Skin of body (tissue), 2 donors: ENCODE results near the gene TMEM242. TPM values are rescaled to one million over a fixed set of nuclear protein-coding genes. Genes with fewer than 3 reads are reported as not detected.
A peak's percentile ranks its signal among the peaks of the same experiment; 100 is the strongest.

Source experiments
- DNase-seq: peaks from one replicate; lab custom pipeline; 2025; lab: John Stamatoyannopoulos, UW
- total RNA-seq: library from RNA; depleted of rRNA; stranded (reverse); fragments of >200 nt; gene quantifications from one replicate; pipeline ENCODE4 v1.2.3, GENCODE V29; 2014

TMEM242 gene
- total RNA-seq, 1 donor from 2014 or later: 8.1 TPM

- no peak for DNase-seq
Observed at GRCh38 chr6:157290797-157291196, 32.5 kb downstream of the TMEM242 start.

- DNase-seq: no peak
Observed at GRCh38 chr6:157289764-157290163, 33.6 kb downstream of the TMEM242 start.

- DNase-seq: no peak
Observed at GRCh38 chr6:157288575-157288974, 34.7 kb downstream of the TMEM242 start.

- no peak for DNase-seq
Observed at GRCh38 chr6:157287923-157288322, 35.4 kb downstream of the TMEM242 start.

- DNase-seq: no peak
Observed at GRCh38 chr6:157287247-157287850, 36.0 kb downstream of the TMEM242 start.

- DNase-seq: no peak
Observed at GRCh38 chr6:157285422-157285779, 37.9 kb downstream of the TMEM242 start.

- no peak for DNase-seq
Observed at GRCh38 chr6:157284738-157285421, 38.4 kb downstream of the TMEM242 start.

GRCh38 chr6:157283900-157284737 is 39.2 kb downstream of the TMEM242 start:
- no peak for DNase-seq

GRCh38 chr6:157283330-157283898 is 39.9 kb downstream of the TMEM242 start:
- DNase-seq: no peak

GRCh38 chr6:157282284-157282683 is 41.0 kb downstream of the TMEM242 start:
- DNase-seq: no peak

GRCh38 chr6:157281570-157281969 is 41.7 kb downstream of the TMEM242 start:
- no peak for DNase-seq

- DNase-seq: no peak
Observed at GRCh38 chr6:157280947-157281346, 42.4 kb downstream of the TMEM242 start.

- no peak for DNase-seq
Observed at GRCh38 chr6:157280157-157280556, 43.2 kb downstream of the TMEM242 start.

GRCh38 chr6:157278171-157278570 is 45.1 kb downstream of the TMEM242 start:
- DNase-seq: no peak

- DNase-seq: no peak
Observed at GRCh38 chr6:157276731-157277130, 46.6 kb downstream of the TMEM242 start.

- no peak for DNase-seq
Observed at GRCh38 chr6:157276134-157276532, 47.2 kb downstream of the TMEM242 start.

GRCh38 chr6:157274471-157275226 is 48.7 kb downstream of the TMEM242 start:
- peak; percentile 33 for DNase-seq

GRCh38 chr6:157273756-157274470 is 49.4 kb downstream of the TMEM242 start:
- DNase-seq: no peak

GRCh38 chr6:157272866-157273755 is 50.2 kb downstream of the TMEM242 start:
- DNase-seq: no peak

- no peak for DNase-seq
Observed at GRCh38 chr6:157272372-157272771, 50.9 kb downstream of the TMEM242 start.
